Panc1 (cell line): ENCODE results near the gene TEX12. TPM values are rescaled to one million over a fixed set of nuclear protein-coding genes. Genes with fewer than 3 reads are reported as not detected.

Source experiments
- ATAC-seq: fragments of 200-7000 bp; cut with Tn5 transposase; 2 replicates; pipeline ENCODE4 v1.9.1; 2020; ENCODE audit warnings: mild to moderate bottlenecking, moderate library complexity
- BruUV-seq: library from RNA; stranded (reverse); fragments of 400-500 nt; replicated peaks from 2 replicates; lab custom pipeline; 2021; lab: Mats Ljungman, UMichigan
- CTCF ChIA-PET: fragments of 300-600 bp; sonication (Branson Sonifier 250); formaldehyde crosslinking; loops from one replicate; lab custom pipeline; 2022; ENCODE audit warnings: antibody characterized with exemption; lab: Charles Lee
- POLR2A ChIA-PET: fragments of 300-600 bp; sonication (Branson Sonifier 250); formaldehyde crosslinking; loops from one replicate; lab custom pipeline; 2022; ENCODE audit warnings: antibody characterized with exemption; lab: Charles Lee
- DNase-seq: peaks from one replicate; pipeline ENCODE4 v3.0.0-alpha.2; 2010; ENCODE audit warnings: low read depth, low spot score
- H3K27ac ChIP-seq: 2 replicates; pipeline ENCODE4 v1.5.1; 2011; ENCODE audit warnings: mild to moderate bottlenecking, low read length, inconsistent platforms
- H3K27me3 ChIP-seq: fragments of 200-500 bp; sonication (Bioruptor generic); 2 replicates; pipeline ENCODE4 v1.6.0; 2014; ENCODE audit warnings: low read length, inconsistent platforms; ENCODE audit not compliant: control insufficient read depth, insufficient read depth
- H3K36me3 ChIP-seq: fragments of 200-500 bp; sonication (Bioruptor generic); 2 replicates; pipeline ENCODE4 v1.5.1; 2014; ENCODE audit warnings: inconsistent platforms, mild to moderate bottlenecking, low read length, moderate library complexity; ENCODE audit not compliant: control insufficient read depth, insufficient read depth
- H3K4me1 ChIP-seq: 2 replicates; pipeline ENCODE4 v1.5.1; 2011; ENCODE audit warnings: inconsistent platforms, mild to moderate bottlenecking, low read length, moderate library complexity; ENCODE audit not compliant: control insufficient read depth, insufficient read depth
- H3K4me3 ChIP-seq, 2 experiments: 2 replicates each; pipeline ENCODE4 v1.5.1; 2011 to 2012; ENCODE audit warnings: low read depth in 2 of 2, low read length in 2 of 2, mild to moderate bottlenecking in 2 of 2, inconsistent platforms in 1 of 2, moderate library complexity in 1 of 2
- H3K9me3 ChIP-seq: fragments of 200-500 bp; sonication (Bioruptor generic); 2 replicates; pipeline ENCODE4 v1.5.1; 2014; ENCODE audit warnings: low read depth, mild to moderate bottlenecking, inconsistent platforms, low read length, moderate library complexity; ENCODE audit not compliant: control insufficient read depth, insufficient read depth
- CTCF ChIP-seq: fragments of 450-650 bp; IDR thresholded peaks from 2 replicates; pipeline ENCODE4 v1.5.1; 2017; ENCODE audit warnings: mild to moderate bottlenecking
- POLR2AphosphoS5 ChIP-seq: IDR thresholded peaks from 2 replicates; pipeline ENCODE4 v1.6.1; 2012; ENCODE audit warnings: mild to moderate bottlenecking, low read depth, low read length, moderate library complexity
- SIN3A ChIP-seq: IDR thresholded peaks from 2 replicates; pipeline ENCODE4 v1.6.1; 2012; ENCODE audit warnings: low read depth, mild to moderate bottlenecking, low read length, moderate library complexity, borderline replicate concordance; ENCODE audit not compliant: insufficient read depth
- TCF7L2 ChIP-seq: IDR thresholded peaks from 2 replicates; pipeline ENCODE4 v1.6.1; 2011; ENCODE audit warnings: mild to moderate bottlenecking, low read depth, low read length, inconsistent platforms
- in situ Hi-C: cut with HindIII; loops from 2 replicates; pipeline ENCODE4 v1.10.0; 2016; ENCODE audit warnings: low sequenced_read_pairs, low pct_unique_long_range_greater_than_20kb
- intact Hi-C: fragments of 100-400 bp; cut with micrococcal nuclease; formaldehyde crosslinking; loops from one replicate; pipeline ENCODE4 v1.10.0; 2022; ENCODE audit not compliant: unreplicated experiment
- total RNA-seq: library from RNA; stranded (reverse); gene quantifications from one replicate; pipeline ENCODE4 v1.2.1, GENCODE V29; 2021; ENCODE audit not compliant: unreplicated experiment
- TF ChIP-seq, protein P1 (sequence below), 2 experiments: IDR thresholded peaks; 2 replicates each; pipeline ENCODE4 v1.6.1; 2011 to 2012; ENCODE audit warnings: low read depth in 2 of 2, control low read depth in 1 of 2, low read length in 1 of 2, mild to moderate bottlenecking in 1 of 2, moderate library complexity in 1 of 2; ENCODE audit not compliant: insufficient read depth in 1 of 2

Gene TEX12
- total RNA-seq, 1 experiment from 2014 or later = 0.23 TPM

DNA sequence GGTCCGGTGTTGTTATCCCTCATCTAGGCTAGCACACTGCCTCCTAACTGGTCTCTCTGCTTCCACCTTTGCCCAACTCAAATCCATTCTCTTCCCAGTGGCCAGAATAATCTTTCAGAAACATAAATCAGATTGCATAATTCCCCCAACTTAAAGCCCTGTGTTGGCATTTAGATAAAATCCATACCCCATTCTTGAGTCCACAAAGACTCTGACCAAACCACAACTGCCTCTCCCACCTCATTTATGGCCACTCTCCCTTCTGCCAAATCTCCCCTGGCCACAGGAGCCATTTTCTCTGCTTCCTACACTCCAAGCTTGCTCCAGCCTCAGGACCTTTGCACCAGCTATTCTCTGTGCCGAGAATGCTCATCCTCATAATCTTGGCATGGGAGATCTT, 40.1 kb upstream of the TEX12 start:
- ATAC-seq (no peak), DNase-seq (no peak)
- ChIA-PET POLR2A (no interaction called here), CTCF (no interaction called here)
- Histone ChIP-seq H3K36me3 (no peaks in the 10 kb centered on the region), H3K27ac (no peak overlapping the region), H3K9me3 (no peaks in the 10 kb centered on the region), H3K4me3 (no peak overlapping the region), H3K27me3 (no peaks in the 10 kb centered on the region), H3K4me1 (no peaks in the 10 kb centered on the region)
- no peak for TF ChIP-seq CTCF
- TF ChIP-seq, protein P1, sequence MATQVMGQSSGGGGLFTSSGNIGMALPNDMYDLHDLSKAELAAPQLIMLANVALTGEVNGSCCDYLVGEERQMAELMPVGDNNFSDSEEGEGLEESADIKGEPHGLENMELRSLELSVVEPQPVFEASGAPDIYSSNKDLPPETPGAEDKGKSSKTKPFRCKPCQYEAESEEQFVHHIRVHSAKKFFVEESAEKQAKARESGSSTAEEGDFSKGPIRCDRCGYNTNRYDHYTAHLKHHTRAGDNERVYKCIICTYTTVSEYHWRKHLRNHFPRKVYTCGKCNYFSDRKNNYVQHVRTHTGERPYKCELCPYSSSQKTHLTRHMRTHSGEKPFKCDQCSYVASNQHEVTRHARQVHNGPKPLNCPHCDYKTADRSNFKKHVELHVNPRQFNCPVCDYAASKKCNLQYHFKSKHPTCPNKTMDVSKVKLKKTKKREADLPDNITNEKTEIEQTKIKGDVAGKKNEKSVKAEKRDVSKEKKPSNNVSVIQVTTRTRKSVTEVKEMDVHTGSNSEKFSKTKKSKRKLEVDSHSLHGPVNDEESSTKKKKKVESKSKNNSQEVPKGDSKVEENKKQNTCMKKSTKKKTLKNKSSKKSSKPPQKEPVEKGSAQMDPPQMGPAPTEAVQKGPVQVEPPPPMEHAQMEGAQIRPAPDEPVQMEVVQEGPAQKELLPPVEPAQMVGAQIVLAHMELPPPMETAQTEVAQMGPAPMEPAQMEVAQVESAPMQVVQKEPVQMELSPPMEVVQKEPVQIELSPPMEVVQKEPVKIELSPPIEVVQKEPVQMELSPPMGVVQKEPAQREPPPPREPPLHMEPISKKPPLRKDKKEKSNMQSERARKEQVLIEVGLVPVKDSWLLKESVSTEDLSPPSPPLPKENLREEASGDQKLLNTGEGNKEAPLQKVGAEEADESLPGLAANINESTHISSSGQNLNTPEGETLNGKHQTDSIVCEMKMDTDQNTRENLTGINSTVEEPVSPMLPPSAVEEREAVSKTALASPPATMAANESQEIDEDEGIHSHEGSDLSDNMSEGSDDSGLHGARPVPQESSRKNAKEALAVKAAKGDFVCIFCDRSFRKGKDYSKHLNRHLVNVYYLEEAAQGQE (IDR thresholded peaks at IDR 0.05; ENCODE audit: insufficient read depth in 1 of 2, low read depth in 2 of 2, low read length in 1 of 2) = no peak
- TF ChIP-seq POLR2AphosphoS5 = no peak
- no peak for TF ChIP-seq TCF7L2
- TF ChIP-seq SIN3A = no peak
- in situ Hi-C loops = no loop called here
- intact Hi-C loops = no loop called here
- no TSS peak for BruUV-seq

- H3K4me1 ChIP-seq = no peaks in the 10 kb centered on the region
- in situ Hi-C loops = no loop called here
- CTCF ChIA-PET = no interaction called here
- BruUV-seq = no TSS peak
- H3K36me3 ChIP-seq = no peaks in the 10 kb centered on the region
- no peak for DNase-seq
- no peaks in the 10 kb centered on the region for H3K9me3 ChIP-seq
- POLR2A ChIA-PET = interaction anchor here (0.6 kb wide), 1 partner anchor 250 kb away, joined by 3 read pairs; no protein-coding TSS in a partner anchor
- intact Hi-C loops = no loop called here
- no peak overlapping the region for H3K27ac ChIP-seq
- H3K4me3 ChIP-seq = no peak overlapping the region
- no peak for TF ChIP-seq POLR2AphosphoS5
- TF ChIP-seq SIN3A = no peak
- TF ChIP-seq, protein P1 (IDR thresholded peaks at IDR 0.05; ENCODE audit: insufficient read depth in 1 of 2, low read depth in 2 of 2, low read length in 1 of 2) = no peak
- H3K27me3 ChIP-seq = no peaks in the 10 kb centered on the region
- peak; percentile 72 for ATAC-seq
These were observed 38.6 kb upstream of the TEX12 start for GRCh38 chr11:112128483-112129121.
